GM18517 (cell line): ENCODE measurements around the gene ASB15.

Source experiments
- ATAC-seq: cut with Tn5 transposase; IDR thresholded peaks from one replicate; pipeline ENCODE4 v1.9.1; 2021; ENCODE audit warnings: mild to moderate bottlenecking, moderate library complexity; ENCODE audit not compliant: unreplicated experiment

The ASB15 gene

DNA sequence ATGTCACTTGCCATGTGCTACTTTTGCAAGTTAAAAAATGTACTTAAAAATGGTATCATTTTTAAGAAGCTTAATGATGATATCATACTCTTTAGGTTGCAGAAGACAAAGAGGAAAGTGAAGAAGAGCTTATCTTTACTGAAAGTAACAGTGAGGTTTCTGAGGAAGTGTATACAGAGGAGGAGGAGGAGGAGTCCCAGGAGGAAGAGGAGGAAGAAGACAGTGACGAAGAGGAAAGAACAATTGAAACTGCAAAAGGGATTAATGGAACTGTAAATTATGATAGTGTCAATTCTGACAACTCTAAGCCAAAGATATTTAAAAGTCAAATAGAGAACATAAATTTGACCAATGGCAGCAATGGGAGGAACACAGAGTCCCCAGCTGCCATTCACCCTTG, 60.1 kb downstream of the ASB15 start:
- no peak for ATAC-seq

GRCh38 chr7:123662293-123662692, 60.7 kb downstream of the ASB15 start:
- ATAC-seq, result no peak

DNA sequence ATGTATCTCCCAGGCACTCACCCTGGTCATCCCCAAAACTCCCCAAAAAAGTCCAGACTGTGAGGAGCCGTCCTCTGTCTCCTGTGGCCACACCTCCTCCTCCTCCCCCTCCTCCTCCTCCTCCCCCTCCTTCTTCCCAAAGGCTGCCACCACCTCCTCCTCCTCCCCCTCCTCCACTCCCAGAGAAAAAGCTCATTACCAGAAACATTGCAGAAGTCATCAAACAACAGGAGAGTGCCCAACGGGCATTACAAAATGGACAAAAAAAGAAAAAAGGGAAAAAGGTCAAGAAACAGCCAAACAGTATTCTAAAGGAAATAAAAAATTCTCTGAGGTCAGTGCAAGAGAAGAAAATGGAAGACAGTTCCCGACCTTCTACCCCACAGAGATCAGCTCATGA, 61.1 kb downstream of the ASB15 start:
- no peak for ATAC-seq

DNA sequence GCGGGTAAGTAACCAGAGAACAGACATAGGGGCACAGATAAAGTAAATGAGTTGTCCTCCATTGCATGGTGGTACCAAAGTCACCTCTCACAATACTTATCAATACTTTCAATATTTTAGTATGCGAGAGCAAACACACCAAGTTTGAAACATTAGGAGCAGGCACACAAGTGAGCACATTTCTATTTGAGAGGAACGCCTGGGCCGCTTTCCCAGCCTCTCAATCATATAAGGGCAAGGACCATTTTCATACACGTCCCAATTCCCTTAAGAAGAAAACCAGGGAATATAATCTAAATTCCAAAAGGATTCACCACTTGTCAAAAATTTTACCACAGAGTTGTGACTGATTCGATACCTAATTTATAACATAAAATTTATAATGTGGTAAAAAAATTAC, 61.6 kb downstream of the ASB15 start:
- ATAC-seq, result no peak

DNA sequence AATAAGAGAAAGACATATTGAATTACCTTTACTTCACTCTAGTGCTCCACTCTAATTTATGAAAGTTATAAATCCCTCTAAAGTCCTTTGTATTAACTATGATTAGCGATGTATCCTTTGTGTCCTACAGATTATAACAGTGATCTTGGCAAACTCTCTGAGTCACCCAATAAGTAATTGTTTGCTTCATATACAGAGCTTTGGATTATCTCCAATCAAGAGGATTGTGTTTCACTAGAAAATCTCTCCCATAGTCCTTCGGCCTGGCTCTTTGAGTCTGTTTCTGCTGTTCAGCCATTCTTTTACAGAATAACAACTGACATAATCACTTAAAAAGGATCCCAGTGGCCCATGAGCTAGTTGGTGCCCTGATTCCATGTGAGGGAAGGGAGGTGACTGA, 63.5 kb downstream of the ASB15 start:
- ATAC-seq, result no peak

DNA sequence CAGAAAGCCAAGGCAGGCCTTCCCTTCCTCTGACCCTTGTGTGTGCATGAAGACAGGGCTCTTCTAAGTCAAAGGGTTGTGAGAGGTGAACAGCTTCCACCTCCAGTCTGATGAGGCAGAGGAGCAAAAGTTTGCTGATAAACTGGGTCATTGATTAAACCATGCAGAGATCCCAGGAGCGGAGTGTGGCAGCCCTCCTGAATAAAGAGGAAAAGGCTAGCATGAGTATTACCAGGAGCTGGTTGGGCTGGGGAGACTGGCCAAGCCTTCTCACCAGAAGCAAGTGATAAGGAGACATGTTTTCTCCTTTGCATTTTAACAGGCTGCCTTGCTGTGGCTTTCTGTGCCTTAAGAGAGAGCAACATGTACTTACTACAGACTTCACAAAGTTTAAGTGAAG, 64.3 kb downstream of the ASB15 start:
- ATAC-seq, result no peak

DNA sequence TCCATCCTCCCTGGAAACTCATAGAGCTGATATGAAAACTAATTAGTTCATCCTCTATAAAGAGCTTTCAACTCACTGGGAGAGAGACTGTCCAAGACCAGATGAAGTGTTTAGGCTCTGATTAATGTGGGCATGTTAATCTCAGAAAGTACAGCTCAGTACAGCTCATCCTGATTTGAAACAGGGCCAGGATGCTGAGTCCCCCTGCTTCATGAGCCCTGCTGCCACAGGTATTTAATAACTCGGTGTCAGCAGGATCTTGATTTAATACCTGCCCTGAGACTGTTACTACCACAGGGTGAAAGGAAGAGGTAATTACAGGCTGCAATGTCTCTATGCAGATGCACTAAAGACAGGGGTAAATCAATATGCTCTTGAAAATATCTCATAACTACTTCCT, 64.9 kb downstream of the ASB15 start:
- ATAC-seq, result no peak

- ATAC-seq, result no peak
These were observed 67.9 kb downstream of the ASB15 start for GRCh38 chr7:123669485-123669884.

GRCh38 chr7:123673137-123673732, 71.6 kb downstream of the ASB15 start:
- ATAC-seq, result no peak

- no peak for ATAC-seq
These were observed 72.3 kb downstream of the ASB15 start for GRCh38 chr7:123673752-123674398.

- no peak for ATAC-seq
These were observed 73.0 kb downstream of the ASB15 start for GRCh38 chr7:123674399-123675180.

DNA sequence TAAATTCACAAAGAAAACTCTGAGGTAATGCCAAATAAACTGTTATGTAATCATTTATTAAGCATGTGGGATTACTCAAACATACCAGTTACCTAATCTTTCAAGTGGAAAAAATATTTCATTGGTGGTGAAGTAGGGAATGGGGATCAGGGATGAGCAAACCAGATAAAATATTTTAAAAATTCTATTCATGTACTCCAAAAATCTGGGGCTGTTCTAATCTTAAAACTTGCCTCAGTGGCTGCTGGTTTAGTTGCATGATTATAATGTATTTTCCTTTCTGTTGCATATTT, 73.5 kb downstream of the ASB15 start:
- ATAC-seq, result no peak

DNA sequence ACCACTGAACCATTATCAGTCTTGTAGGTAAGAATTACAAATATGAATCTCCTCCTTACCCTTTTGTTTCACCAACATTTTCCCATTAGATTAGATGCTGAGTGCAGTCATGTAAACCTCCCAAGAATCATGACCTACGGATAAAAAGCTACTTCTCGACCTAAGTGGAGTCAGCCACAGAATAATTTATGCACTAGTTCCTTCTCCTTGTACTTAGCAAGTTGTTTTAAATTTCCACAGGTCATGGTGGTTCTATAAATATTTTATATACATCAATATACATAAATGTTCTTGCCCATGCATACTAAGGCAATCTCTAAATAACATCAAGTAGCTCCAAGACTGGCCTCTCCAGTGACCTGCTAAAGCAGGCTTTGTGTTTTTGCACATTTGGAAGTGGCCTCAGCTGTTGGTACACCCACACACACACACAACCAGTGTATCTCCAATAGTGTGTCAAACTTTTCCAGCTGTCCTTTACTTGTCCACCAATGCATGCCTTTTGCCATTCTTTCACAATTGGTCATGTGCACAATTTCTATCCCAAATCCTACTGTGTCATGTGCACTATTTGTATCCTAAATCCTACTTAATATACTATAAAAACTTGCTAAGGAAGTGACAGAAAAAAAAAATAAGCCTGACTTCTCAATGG, 75.6 kb downstream of the ASB15 start:
- ATAC-seq, result no peak

DNA sequence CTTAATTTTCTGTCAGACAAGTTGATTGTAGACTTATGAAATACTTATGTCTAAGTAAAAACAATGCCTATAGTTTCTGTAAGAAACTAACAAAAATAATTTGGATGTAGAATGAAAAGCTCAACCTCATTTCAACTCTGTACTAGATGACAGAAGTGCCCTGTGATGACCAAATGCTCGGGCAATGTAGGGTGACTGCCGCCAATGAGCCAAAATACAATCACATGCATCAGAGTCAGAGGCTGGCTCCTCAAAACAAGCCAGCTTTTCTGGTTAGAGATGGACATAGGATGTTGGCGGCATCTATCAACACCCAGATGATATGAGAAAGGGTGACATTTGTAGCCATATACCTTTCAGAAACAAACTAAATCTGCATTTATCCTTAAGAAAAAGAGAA, 78.0 kb downstream of the ASB15 start:
- no peak for ATAC-seq

DNA sequence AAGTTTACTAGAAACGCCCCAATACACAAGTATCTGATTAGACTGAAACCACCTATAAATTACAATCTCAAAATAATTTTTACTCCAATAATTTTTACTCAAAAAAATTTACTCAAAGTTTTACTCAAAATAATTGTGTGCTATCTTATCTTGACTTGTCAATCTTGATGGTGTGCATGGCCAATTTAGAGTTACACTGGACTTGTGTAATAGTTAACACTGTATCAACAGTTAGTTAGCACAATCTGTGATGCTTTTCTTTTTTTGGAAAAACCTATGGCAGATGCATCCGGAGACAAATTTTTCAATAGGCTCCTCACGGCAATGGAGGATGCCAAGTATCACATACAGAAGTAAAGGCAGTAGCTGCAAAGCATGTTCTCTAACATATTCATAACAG, 79.0 kb downstream of the ASB15 start:
- ATAC-seq, result no peak

- ATAC-seq, result no peak
These were observed 79.9 kb downstream of the ASB15 start for GRCh38 chr7:123681561-123681960.

DNA sequence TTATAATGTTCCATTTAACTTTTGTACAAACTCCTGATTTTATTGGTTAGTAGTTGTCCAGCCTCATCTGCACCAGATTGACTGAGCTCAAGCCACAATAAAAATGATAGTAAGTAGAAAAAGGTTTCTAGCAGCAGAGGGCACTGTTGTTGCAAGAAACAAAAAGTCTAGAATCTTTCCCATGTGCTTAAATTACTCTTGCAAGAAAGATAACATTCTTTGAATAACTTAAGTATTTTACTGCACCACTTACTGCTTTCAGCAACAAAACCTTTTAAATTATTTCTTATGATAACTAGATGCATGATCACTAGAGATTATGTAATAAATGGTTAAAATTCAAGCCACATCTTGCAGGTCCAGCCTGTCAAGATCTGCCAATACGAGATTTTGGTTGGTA, 81.1 kb downstream of the ASB15 start:
- peak; percentile 67 for ATAC-seq

DNA sequence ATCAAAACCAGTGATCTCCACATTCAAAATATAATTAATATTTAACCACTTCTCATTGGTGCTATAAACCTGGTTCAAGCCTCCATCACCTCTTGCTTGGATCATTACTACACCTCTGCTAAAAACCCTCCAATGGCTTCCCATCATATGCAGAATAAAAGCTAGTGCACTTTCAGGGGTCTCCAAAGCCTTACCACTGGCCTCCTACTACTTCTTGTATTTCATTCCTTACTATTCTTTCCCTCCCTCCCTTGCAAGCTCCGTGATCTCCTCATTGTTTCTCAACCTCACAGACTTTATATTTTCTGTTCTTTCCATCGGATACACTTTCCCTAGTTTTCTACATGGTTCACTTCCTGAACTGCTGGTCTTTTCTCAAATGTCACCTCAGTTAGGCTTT, 85.5 kb downstream of the ASB15 start:
- ATAC-seq, result no peak

GRCh38 chr7:123687727-123688126, 86.1 kb downstream of the ASB15 start:
- ATAC-seq, result no peak
